GM12878 (cell line): ENCODE measurements around the gene MTM1. TPM values are rescaled to one million over a fixed set of nuclear protein-coding genes. Genes with fewer than 3 reads are reported as not detected.

Experiments used
- ATAC-seq: fragments of 200-7000 bp; cut with Tn5 transposase; 3 replicates; pipeline ENCODE4 v1.9.1; 2020; ENCODE audit warnings: mild to moderate bottlenecking, moderate library complexity
- BruUV-seq: library from RNA; stranded (reverse); fragments of 400-500 nt; replicated peaks from 2 replicates; lab custom pipeline; 2021; lab: Mats Ljungman, UMichigan
- CTCF ChIA-PET: fragments of 300-600 bp; sonication (Branson Sonifier 250); formaldehyde crosslinking; extraction: SDS; loops from one replicate; lab custom pipeline; 2021; ENCODE audit warnings: inconsistent platforms; lab: Yijun Ruan, JAX
- POLR2A ChIA-PET: fragments of 350-600 bp; formaldehyde crosslinking; extraction: SDS; loops from one replicate; lab custom pipeline; 2021; ENCODE audit warnings: inconsistent platforms; lab: Charles Lee
- RAD21 ChIA-PET: fragments of 300-600 bp; sonication (Branson Sonifier 250); formaldehyde crosslinking; loops from one replicate; lab custom pipeline; 2023; ENCODE audit warnings: antibody characterized with exemption; ENCODE audit not compliant: unreplicated experiment; lab: Charles Lee
- SMC1A ChIA-PET: fragments of 300-600 bp; sonication (Branson Sonifier 250); formaldehyde crosslinking; loops from one replicate; lab custom pipeline; 2023; ENCODE audit not compliant: unreplicated experiment, uncharacterized antibody; lab: Charles Lee
- DNase-seq: peaks from one replicate; pipeline ENCODE4 v3.0.0-alpha.2; 2011; ENCODE audit warnings: low read depth, low spot score
- FAIRE-seq: peaks from 3 replicates; lab custom pipeline; 2011; peaks lifted over from hg19 to GRCh38; lab: Jason Lieb, UNC
- H2AFZ ChIP-seq: 2 replicates; pipeline ENCODE4 v1.6.0; 2011; ENCODE audit warnings: low read depth, low read length, control low read depth; ENCODE audit not compliant: control insufficient read depth
- H3K27ac ChIP-seq: 2 replicates; pipeline ENCODE4 v1.5.1; 2011; ENCODE audit warnings: control low read depth; ENCODE audit not compliant: control insufficient read depth, insufficient read depth
- H3K27me3 ChIP-seq, 2 experiments: replicated peaks in 1 of 2; 2 replicates each; pipeline versions ENCODE4 v1.6.0 to v1.6.1; 2011; ENCODE audit warnings: low read length in 1 of 2; ENCODE audit not compliant: control insufficient read depth in 2 of 2, insufficient read depth in 2 of 2
- H3K36me3 ChIP-seq, 2 experiments: 2 replicates each; pipeline ENCODE4 v1.5.1; 2011; ENCODE audit warnings: low read length in 1 of 2; ENCODE audit not compliant: control insufficient read depth in 2 of 2, insufficient read depth in 2 of 2
- H3K4me1 ChIP-seq: 2 replicates; pipeline ENCODE4 v1.6.1; 2011; ENCODE audit warnings: mild to moderate bottlenecking, low read length, moderate library complexity, mixed read lengths; ENCODE audit not compliant: control insufficient read depth, insufficient read depth
- H3K4me2 ChIP-seq: 2 replicates; pipeline ENCODE4 v1.6.0; 2011; ENCODE audit warnings: control low read depth; ENCODE audit not compliant: control insufficient read depth, insufficient read depth
- H3K4me3 ChIP-seq: fragments of 200-600 bp; sonication (generic); 2 replicates; pipeline ENCODE4 v1.5.1; 2016
- H3K79me2 ChIP-seq: 2 replicates; pipeline ENCODE4 v1.6.0; 2011; ENCODE audit warnings: low read length; ENCODE audit not compliant: control insufficient read depth, insufficient read depth
- H3K9ac ChIP-seq: 2 replicates; pipeline ENCODE4 v1.8.0; 2011; ENCODE audit warnings: low read length, control low read depth, mixed read lengths; ENCODE audit not compliant: control insufficient read depth, insufficient read depth
- H3K9me3 ChIP-seq: replicated peaks from 3 replicates; pipeline ENCODE4 v1.5.1; 2011; ENCODE audit warnings: mild to moderate bottlenecking, low read length; ENCODE audit not compliant: control insufficient read depth, insufficient read depth
- H4K20me1 ChIP-seq: 2 replicates; pipeline ENCODE4 v1.6.0; 2011; ENCODE audit not compliant: control insufficient read depth, insufficient read depth
- ATF3 ChIP-seq: IDR thresholded peaks from 2 replicates; pipeline ENCODE4 v1.6.1; 2011; ENCODE audit warnings: low read depth, mild to moderate bottlenecking, low read length, moderate library complexity, borderline replicate concordance; ENCODE audit errors: extremely low read depth
- BHLHE40 ChIP-seq, 2 experiments: fragments of 450-650 bp in 1 of 2; IDR thresholded peaks; 2 replicates each; pipeline ENCODE4 v1.6.1; 2011 to 2017; ENCODE audit warnings: low read depth in 2 of 2, borderline replicate concordance in 1 of 2, improper control_type of control experiment in 1 of 2, low read length in 1 of 2, mild to moderate bottlenecking in 1 of 2
- BMI1 ChIP-seq: fragments of 450-650 bp; IDR thresholded peaks from 2 replicates; pipeline ENCODE4 v1.6.1; 2016; ENCODE audit warnings: mild to moderate bottlenecking, moderate library complexity, borderline replicate concordance
- CREM ChIP-seq: IDR thresholded peaks from 2 replicates; pipeline ENCODE4 v1.6.1; 2014; ENCODE audit warnings: antibody characterized with exemption, low read depth
- CUX1 ChIP-seq: IDR thresholded peaks from 2 replicates; pipeline ENCODE4 v1.6.1; 2012; ENCODE audit warnings: improper control_type of control experiment, low read depth, low read length; ENCODE audit not compliant: insufficient replicate concordance
- IRF3 ChIP-seq: fragments of 450-650 bp; IDR thresholded peaks from 2 replicates; pipeline ENCODE4 v1.6.1; 2014; ENCODE audit warnings: mild to moderate bottlenecking
- KDM1A ChIP-seq: fragments of 200-600 bp; sonication (generic); IDR thresholded peaks from 2 replicates; pipeline ENCODE4 v1.6.1; 2016; ENCODE audit warnings: borderline replicate concordance
- RBBP5 ChIP-seq: fragments of 200-600 bp; sonication (generic); conservative IDR thresholded peaks from 2 replicates; pipeline ENCODE4 v1.6.1; 2016
- SPI1 ChIP-seq: IDR thresholded peaks from 2 replicates; pipeline ENCODE4 v1.6.1; 2011; ENCODE audit warnings: low read depth, mild to moderate bottlenecking, low read length, moderate library complexity, borderline replicate concordance; ENCODE audit not compliant: insufficient read depth
- TAF1 ChIP-seq: IDR thresholded peaks from 2 replicates; pipeline ENCODE4 v1.6.1; 2011; ENCODE audit warnings: mild to moderate bottlenecking, low read depth, low read length, borderline replicate concordance
- ZBTB11 ChIP-seq: fragments of 450-650 bp; formaldehyde crosslinking; IDR thresholded peaks from 2 replicates; pipeline ENCODE4 v1.5.0; 2022; ENCODE audit warnings: mild to moderate bottlenecking, missing genetic modification characterization
- ZSCAN29 ChIP-seq: fragments of 450-650 bp; IDR thresholded peaks from 2 replicates; pipeline ENCODE4 v1.6.1; 2017; ENCODE audit warnings: mild to moderate bottlenecking, moderate library complexity
- WGBS: methylation state at CpG from one replicate; pipeline ENCODE4 v1.1.6; 2016; ENCODE audit warnings: low lambda C conversion rate; ENCODE audit not compliant: insufficient replicate concordance, insufficient coverage; ENCODE audit errors: missing lambda C conversion rate; 5-methylcytosine and 5-hydroxymethylcytosine counted together
- in situ Hi-C: fragments of 300-500 bp; cut with MboI; formaldehyde crosslinking; loops from 9 replicates; pipeline ENCODE4 v1.14.3; 2018; ENCODE audit warnings: mixed read lengths
- intact Hi-C: fragments of 100-400 bp; cut with micrococcal nuclease; formaldehyde crosslinking; loops from one replicate; pipeline ENCODE4 v1.14.2; 2022; ENCODE audit not compliant: unreplicated experiment
- polyA plus RNA-seq, 11 experiments: library from polyadenylated mRNA; depleted of rRNA in 4 of 11; unstranded in 6 of 11; stranded (reverse) in 5 of 11; fragments of >200 nt; fragmentation: Nextera tagmentation in 4 of 11; fragmentation: Illumina TruSeq in 1 of 11; extraction: Ambion mirVana in 4 of 11; extraction: Trizol in 1 of 11; gene quantifications; 1 replicate in 1 of 11; 2 replicates in 10 of 11; pipeline versions ENCODE4 v1.2.1 to v1.2.3, GENCODE V29; 2011 to 2016; ENCODE audit warnings: inconsistent platforms in 2 of 11, missing spikeins in 2 of 11, low read depth in 1 of 11
- total RNA-seq, 4 experiments: library from RNA; depleted of rRNA in 3 of 4; stranded (reverse); fragments of >200 nt in 3 of 4; fragmentation: Illumina TruSeq in 1 of 4; extraction: Trizol in 1 of 4; gene quantifications; 2 replicates each; pipeline versions ENCODE4 v1.2.1 to v1.2.3, GENCODE V29; 2013 to 2021

Gene MTM1
- total and polyA plus RNA-seq, 10 of the 15 experiments (the other 5 are each of a cell fraction or from before 2014, with no cell fraction given): 3.9 to 13.3 (median 8.4) TPM

- no peak overlapping the region; the same call in 1 of the 2 replicates for H3K9ac ChIP-seq
- FAIRE-seq (no peak), ATAC-seq (peak; percentile 60)
- TF ChIP-seq CUX1 (no peak), BMI1 (no peak), SPI1 (peak; percentile 33; the same call in 1 of the 2 replicates), CREM (peak; percentile 35; the same call in 1 of the 2 replicates), ZSCAN29 (no peak), RBBP5 (no peak), KDM1A (no peak), ZBTB11 (CRISPR knock-in tag) (no peak), TAF1 (no peak), ATF3 (no peak), IRF3 (no peak), BHLHE40 (IDR thresholded peaks at IDR 0.05; ENCODE audit: borderline replicate concordance in 1 of 2, low read depth in 2 of 2, low read length in 1 of 2) (0 out of 4 replicates have a peak, but pooled peaks of 1 of the 2 experiments have one; percentile 27)
These were observed 5.3 kb downstream of the MTM1 start for GRCh38 chrX:150573702-150574101.

More at GRCh38 chrX:150573702-150574101, 5.3 kb downstream of the MTM1 start:
- peak overlapping the region; percentile 52 for H3K4me2 ChIP-seq
- H4K20me1 ChIP-seq: no peaks in the 10 kb centered on the region
- H3K36me3 ChIP-seq: no peaks in the 10 kb centered on the region
- no peak for DNase-seq
- peaks cover 2% of the 10 kb centered on the region; the same call in 1 of the 3 replicates for H3K9me3 ChIP-seq
- no peaks in the 10 kb centered on the region for H3K27me3 ChIP-seq
- RAD21 ChIA-PET: no interaction called here
- H3K4me3 ChIP-seq: no peak overlapping the region
- in situ Hi-C loops: no loop called here
- peaks cover 14% of the 10 kb centered on the region; the same call in 1 of the 2 replicates for H3K4me1 ChIP-seq
- intact Hi-C loops: loop anchor here (2.0 to 5.0 kb wide), 2 partner anchors 31 to 124 kb away; no protein-coding TSS in a partner anchor
- 24% methylated on average over 4 of the region's 4 CpGs for WGBS
- CTCF ChIA-PET: interaction anchor here (1.3 to 2.2 kb wide), 3 partner anchors 14 to 30 kb away, joined by 4 to 7 read pairs (median 6); no protein-coding TSS in a partner anchor
- no peak overlapping the region for H2AFZ ChIP-seq
- H3K79me2 ChIP-seq: no peaks in the 10 kb centered on the region; the same call in 1 of the 2 replicates
- no TSS peak for BruUV-seq
- no peak overlapping the region for H3K27ac ChIP-seq
- SMC1A ChIA-PET: interaction anchor here (1.3 to 2.1 kb wide), 3 partner anchors 13 to 92 kb away, joined by 4 to 6 read pairs (median 4); no protein-coding TSS in a partner anchor
- POLR2A ChIA-PET: no interaction called here
